KMS-11 (cell line): Measurements from ENCODE around the gene KCNC1.

Source experiments
- H2AFZ ChIP-seq: fragments of 200-600 bp; sonication (generic); 2 replicates; pipeline ENCODE4 v1.6.1; 2016; ENCODE audit warnings: antibody characterized with exemption, mixed run types, low read depth
- H3K27ac ChIP-seq: fragments of 200-600 bp; sonication (generic); 2 replicates; pipeline ENCODE4 v1.6.1; 2016; ENCODE audit warnings: mild to moderate bottlenecking, mixed run types
- H3K27me3 ChIP-seq: fragments of 200-600 bp; sonication (generic); 2 replicates; pipeline ENCODE4 v1.6.1; 2017; ENCODE audit warnings: mild to moderate bottlenecking, low read depth, mixed run types, moderate library complexity; ENCODE audit not compliant: insufficient read depth
- H3K36me3 ChIP-seq: fragments of 200-600 bp; sonication (generic); 2 replicates; pipeline ENCODE4 v1.6.1; 2017; ENCODE audit warnings: mild to moderate bottlenecking, mixed run types; ENCODE audit not compliant: insufficient read depth
- H3K4me1 ChIP-seq: fragments of 200-600 bp; sonication (generic); 2 replicates; pipeline ENCODE4 v1.6.1; 2016; ENCODE audit warnings: mild to moderate bottlenecking, low read depth, mixed run types; ENCODE audit not compliant: poor library complexity, severe bottlenecking
- H3K4me2 ChIP-seq: fragments of 200-600 bp; sonication (generic); 2 replicates; pipeline ENCODE4 v1.7.0; 2016; ENCODE audit warnings: mild to moderate bottlenecking, mixed run types
- H3K4me3 ChIP-seq: fragments of 200-600 bp; sonication (generic); IDR thresholded peaks from 2 replicates; pipeline ENCODE4 v1.6.1; 2017; ENCODE audit warnings: low read depth, low read length, mixed read lengths; ENCODE audit not compliant: insufficient read depth
- H3K79me2 ChIP-seq: fragments of 200-600 bp; sonication (generic); 2 replicates; pipeline ENCODE4 v1.6.1; 2016; ENCODE audit warnings: low read depth, mixed run types; ENCODE audit not compliant: insufficient read depth
- H3K9ac ChIP-seq: fragments of 200-600 bp; sonication (generic); 2 replicates; pipeline ENCODE4 v1.6.1; 2016; ENCODE audit warnings: mild to moderate bottlenecking, mixed run types
- H4K20me1 ChIP-seq: fragments of 200-600 bp; sonication (generic); 2 replicates; pipeline ENCODE4 v1.6.1; 2016; ENCODE audit warnings: mild to moderate bottlenecking, mixed run types; ENCODE audit not compliant: insufficient read depth
- TF ChIP-seq, protein P1 (sequence below): fragments of 200-600 bp; sonication (generic); conservative IDR thresholded peaks from 2 replicates; pipeline ENCODE4 v1.6.1; 2017; ENCODE audit warnings: low read depth, mild to moderate bottlenecking, antibody characterized with exemption, low read length, moderate library complexity, mixed read lengths

KCNC1 gene

DNA sequence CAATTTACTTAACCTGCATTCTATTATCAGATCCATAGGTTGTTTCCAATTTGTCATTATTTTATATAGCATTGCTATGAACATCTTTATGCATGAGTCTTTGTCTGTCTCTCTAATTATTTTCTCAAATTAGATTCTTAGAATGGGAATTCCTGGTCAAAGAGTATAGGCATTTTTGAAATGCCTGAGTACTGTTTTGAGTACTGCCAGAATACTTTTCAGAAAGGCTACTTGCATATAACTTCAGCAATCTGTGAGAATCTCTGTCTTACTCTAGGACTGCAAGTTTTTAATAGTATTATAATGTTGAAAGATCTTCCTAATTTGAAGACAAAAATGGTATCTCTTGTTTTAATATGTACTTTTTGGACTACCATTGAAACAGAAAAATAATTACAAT, 56.6 kb downstream of the KCNC1 start:
- no peak overlapping the region for H2AFZ ChIP-seq
- no peaks in the 10 kb centered on the region for H3K4me1 ChIP-seq
- H3K79me2 ChIP-seq, result no peaks in the 10 kb centered on the region
- no peak overlapping the region for H3K9ac ChIP-seq
- no peak overlapping the region for H3K27ac ChIP-seq
- H3K4me3 ChIP-seq, result no peak overlapping the region
- H4K20me1 ChIP-seq, result no peaks in the 10 kb centered on the region
- H3K36me3 ChIP-seq, result no peaks in the 10 kb centered on the region
- no peaks in the 10 kb centered on the region for H3K27me3 ChIP-seq
- TF ChIP-seq, protein P1, sequence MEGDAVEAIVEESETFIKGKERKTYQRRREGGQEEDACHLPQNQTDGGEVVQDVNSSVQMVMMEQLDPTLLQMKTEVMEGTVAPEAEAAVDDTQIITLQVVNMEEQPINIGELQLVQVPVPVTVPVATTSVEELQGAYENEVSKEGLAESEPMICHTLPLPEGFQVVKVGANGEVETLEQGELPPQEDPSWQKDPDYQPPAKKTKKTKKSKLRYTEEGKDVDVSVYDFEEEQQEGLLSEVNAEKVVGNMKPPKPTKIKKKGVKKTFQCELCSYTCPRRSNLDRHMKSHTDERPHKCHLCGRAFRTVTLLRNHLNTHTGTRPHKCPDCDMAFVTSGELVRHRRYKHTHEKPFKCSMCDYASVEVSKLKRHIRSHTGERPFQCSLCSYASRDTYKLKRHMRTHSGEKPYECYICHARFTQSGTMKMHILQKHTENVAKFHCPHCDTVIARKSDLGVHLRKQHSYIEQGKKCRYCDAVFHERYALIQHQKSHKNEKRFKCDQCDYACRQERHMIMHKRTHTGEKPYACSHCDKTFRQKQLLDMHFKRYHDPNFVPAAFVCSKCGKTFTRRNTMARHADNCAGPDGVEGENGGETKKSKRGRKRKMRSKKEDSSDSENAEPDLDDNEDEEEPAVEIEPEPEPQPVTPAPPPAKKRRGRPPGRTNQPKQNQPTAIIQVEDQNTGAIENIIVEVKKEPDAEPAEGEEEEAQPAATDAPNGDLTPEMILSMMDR, result no peak
- no peak overlapping the region for H3K4me2 ChIP-seq

DNA sequence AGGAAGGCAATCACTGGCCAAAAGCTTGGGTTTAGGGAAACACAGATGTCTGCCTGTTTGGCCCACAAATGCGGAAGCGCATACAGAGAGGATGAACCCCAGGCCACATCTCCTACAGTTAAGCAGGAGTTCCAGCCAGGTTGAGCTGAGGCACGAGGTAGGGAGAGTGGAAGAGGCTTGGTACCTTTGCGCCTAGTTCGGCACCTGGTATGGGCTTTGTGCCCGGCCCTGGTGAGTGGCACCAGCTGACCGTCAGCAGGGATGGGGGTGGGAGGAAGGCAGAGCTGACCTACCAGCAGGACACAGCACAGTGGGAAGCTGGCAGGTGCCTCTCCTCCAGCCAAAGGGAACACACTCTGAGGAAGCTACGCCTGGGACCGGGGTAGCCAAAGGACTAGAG, 57.6 kb downstream of the KCNC1 start:
- Histone ChIP-seq H2AFZ (no peak overlapping the region), H4K20me1 (no peaks in the 10 kb centered on the region), H3K27ac (no peak overlapping the region), H3K9ac (no peak overlapping the region), H3K36me3 (no peaks in the 10 kb centered on the region), H3K4me2 (no peak overlapping the region), H3K4me1 (no peaks in the 10 kb centered on the region), H3K79me2 (no peaks in the 10 kb centered on the region), H3K4me3 (no peak overlapping the region), H3K27me3 (no peaks in the 10 kb centered on the region)
- TF ChIP-seq, protein P1, result no peak

DNA sequence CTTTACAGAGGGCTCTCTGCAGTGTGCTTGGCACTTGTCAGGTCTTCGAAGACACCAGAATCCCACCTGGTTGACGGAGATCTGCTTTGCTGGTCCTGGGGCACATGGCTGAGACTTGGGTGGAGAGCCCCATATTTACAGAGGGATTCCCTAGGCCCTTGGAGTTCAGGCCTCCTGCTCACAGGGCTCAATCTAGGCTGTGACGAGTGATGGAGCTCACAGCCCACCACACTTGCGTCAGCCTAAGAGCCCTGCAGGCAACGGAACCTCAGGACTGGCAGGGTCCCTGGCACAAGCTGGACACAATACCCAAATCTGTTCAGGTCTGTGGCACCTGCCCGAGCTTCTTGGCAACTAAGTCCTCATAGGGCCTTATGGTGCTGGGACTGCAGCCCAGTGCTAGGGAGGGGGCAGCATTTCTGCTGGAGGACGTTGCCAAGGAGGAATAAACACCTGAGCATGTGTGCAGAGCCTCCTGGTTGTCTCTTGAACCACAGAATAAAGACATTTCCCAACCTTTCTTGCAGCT, 59.1 kb downstream of the KCNC1 start:
- Histone ChIP-seq H3K9ac (no peak overlapping the region), H4K20me1 (no peaks in the 10 kb centered on the region), H3K4me2 (no peak overlapping the region), H2AFZ (no peak overlapping the region), H3K27ac (no peak overlapping the region), H3K79me2 (no peaks in the 10 kb centered on the region), H3K27me3 (no peaks in the 10 kb centered on the region), H3K36me3 (no peaks in the 10 kb centered on the region), H3K4me1 (no peaks in the 10 kb centered on the region), H3K4me3 (no peak overlapping the region)
- TF ChIP-seq, protein P1, result no peak

DNA sequence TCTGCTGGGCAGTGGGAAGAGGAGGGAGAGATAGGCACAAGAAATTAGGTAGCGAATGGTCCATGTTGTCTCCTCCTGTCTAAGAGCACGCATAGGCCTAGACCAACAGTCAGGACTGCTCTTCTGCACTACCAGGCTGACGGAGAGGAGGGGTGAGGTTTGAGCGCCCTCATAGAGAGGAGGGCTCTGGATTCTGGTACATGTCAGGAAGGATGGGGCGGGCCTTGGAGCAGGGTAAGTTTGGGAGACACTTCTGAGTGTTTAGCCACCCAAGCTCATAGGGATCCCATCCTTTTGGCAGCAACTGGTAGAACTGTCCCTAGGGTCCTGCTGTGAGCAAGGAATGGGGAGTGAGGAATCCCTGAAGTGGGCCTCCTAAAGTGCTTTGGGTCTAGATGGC, 60.4 kb downstream of the KCNC1 start:
- Histone ChIP-seq H3K4me1 (no peaks in the 10 kb centered on the region), H2AFZ (no peak overlapping the region), H3K9ac (no peak overlapping the region), H3K27ac (no peak overlapping the region), H3K36me3 (no peaks in the 10 kb centered on the region), H3K27me3 (no peaks in the 10 kb centered on the region), H3K79me2 (no peaks in the 10 kb centered on the region), H3K4me2 (no peak overlapping the region), H3K4me3 (no peak overlapping the region), H4K20me1 (no peaks in the 10 kb centered on the region)
- TF ChIP-seq, protein P1, result no peak
